Colonic mucosa (tissue), 4 donors: ENCODE results near the gene MYO16. TPM values are rescaled to one million over a fixed set of nuclear protein-coding genes. Genes with fewer than 3 reads are reported as not detected.

ENCODE experiments used
- DNase-seq: peaks from one replicate; pipeline ENCODE4 v3.0.0-alpha.2; 2020
- H3K27ac ChIP-seq: fragments of 200-600 bp; one replicate; pipeline ENCODE4 v1.8.0; 2021
- H3K27me3 ChIP-seq: fragments of 200-600 bp; one replicate; pipeline ENCODE4 v1.8.0; 2021
- H3K36me3 ChIP-seq: fragments of 200-600 bp; one replicate; pipeline ENCODE4 v1.8.0; 2021
- H3K4me1 ChIP-seq: fragments of 200-600 bp; one replicate; pipeline ENCODE4 v1.8.0; 2021; ENCODE audit warnings: mild to moderate bottlenecking
- H3K4me3 ChIP-seq: fragments of 200-600 bp; one replicate; pipeline ENCODE4 v1.8.0; 2021
- H3K9ac ChIP-seq, 2 donors: one replicate each; pipeline ENCODE4 v1.7.0; 2013; ENCODE audit warnings: control low read depth in 2 of 2, low read depth in 2 of 2, low read length in 2 of 2
- H3K9me3 ChIP-seq: fragments of 200-600 bp; one replicate; pipeline ENCODE4 v1.8.0; 2021
- CTCF ChIP-seq: fragments of 200-600 bp; IDR thresholded peaks from one replicate; pipeline ENCODE4 v1.8.0; 2022; ENCODE audit warnings: antibody characterized with exemption, mild to moderate bottlenecking
- intact Hi-C: fragments of 100-400 bp; cut with DNase I; formaldehyde crosslinking; loops from one replicate; pipeline ENCODE4 v1.14.1; 2022
- total RNA-seq, 2 donors: library from RNA; stranded (reverse); fragmentation: NEBNext Ultra II Directional in 1 of 2; extraction: Animal tissue kit (Norgen Biotek cat#: 25700) in 1 of 2; gene quantifications; one replicate each; pipeline ENCODE4 v1.2.1, GENCODE V29; 2021
- donor health status: healthy.
- donor health status: DM: no; HTN: no; CAD: no.
- donor health status: DM: no; HTN: no; CAD: no.

MYO16 gene
- total RNA-seq, 2 donors from 2014 or later, result 0.05 TPM; not detected in 1

- no peak for TF ChIP-seq CTCF
- Histone ChIP-seq H3K27me3 (no peaks in the 10 kb centered on the region), H3K4me3 (no peak overlapping the region), H3K9ac (no peak overlapping the region), H3K36me3 (no peaks in the 10 kb centered on the region), H3K27ac (no peak overlapping the region), H3K4me1 (no peaks in the 10 kb centered on the region), H3K9me3 (no peaks in the 10 kb centered on the region)
- intact Hi-C loops, result no loop called here
- DNase-seq, result no peak
These were observed 445.0 kb downstream of the MYO16 start for GRCh38 chr13:109074436-109074835.

- Histone ChIP-seq H3K36me3 (no peaks in the 10 kb centered on the region), H3K4me3 (no peak overlapping the region), H3K9ac (no peak overlapping the region), H3K4me1 (no peaks in the 10 kb centered on the region), H3K27ac (no peak overlapping the region), H3K9me3 (no peaks in the 10 kb centered on the region), H3K27me3 (no peaks in the 10 kb centered on the region)
- intact Hi-C loops, result no loop called here
- DNase-seq, result no peak
- TF ChIP-seq CTCF, result no peak
These were observed 445.4 kb downstream of the MYO16 start for GRCh38 chr13:109074853-109075252.

GRCh38 chr13:109087916-109088623 is 458.7 kb downstream of the MYO16 start:
- no peak for TF ChIP-seq CTCF
- no peaks in the 10 kb centered on the region for H3K27me3 ChIP-seq
- H3K9me3 ChIP-seq, result no peaks in the 10 kb centered on the region
- no peak overlapping the region for H3K4me3 ChIP-seq
- no peaks in the 10 kb centered on the region for H3K36me3 ChIP-seq
- DNase-seq, result no peak
- no peak overlapping the region for H3K9ac ChIP-seq
- H3K4me1 ChIP-seq, result no peaks in the 10 kb centered on the region
- intact Hi-C loops, result no loop called here
- H3K27ac ChIP-seq, result no peak overlapping the region

- Histone ChIP-seq H3K36me3 (no peaks in the 10 kb centered on the region), H3K9ac (no peak overlapping the region), H3K4me3 (no peak overlapping the region), H3K27me3 (no peaks in the 10 kb centered on the region), H3K9me3 (no peaks in the 10 kb centered on the region), H3K27ac (no peak overlapping the region), H3K4me1 (no peaks in the 10 kb centered on the region)
- intact Hi-C loops, result no loop called here
- DNase-seq, result no peak
- TF ChIP-seq CTCF, result no peak
These were observed 459.2 kb downstream of the MYO16 start for GRCh38 chr13:109088624-109088917.

GRCh38 chr13:109090796-109091195 is 461.4 kb downstream of the MYO16 start:
- no peak for TF ChIP-seq CTCF
- Histone ChIP-seq H3K27ac (no peak overlapping the region), H3K27me3 (no peaks in the 10 kb centered on the region), H3K4me1 (no peaks in the 10 kb centered on the region), H3K9me3 (no peaks in the 10 kb centered on the region), H3K4me3 (no peak overlapping the region), H3K9ac (no peak overlapping the region), H3K36me3 (no peaks in the 10 kb centered on the region)
- intact Hi-C loops, result no loop called here
- DNase-seq, result no peak
